ENCODE results near the gene SPSB2.
"Not testable (repeated sequence)": the region's sequence is repeated elsewhere in the genome, so short reads cannot be mapped to it uniquely, and the experiment has no call there.

SPSB2 gene

GRCh38 chr12:6887460-6887859, 14.4 kb upstream of the SPSB2 start:
- no peak for TF ChIP-seq CTCF (IDR thresholded peaks at IDR 0.05; ENCODE audit: low read depth, low read length)
- no peak for DNase-seq (ENCODE audit: extremely low read depth, low read depth)

GRCh38 chr12:6886206-6886999, 13.3 kb upstream of the SPSB2 start:
- not testable (repeated sequence) for DNase-seq (ENCODE audit: extremely low read depth, low read depth)

- no peak for DNase-seq (ENCODE audit: extremely low read depth, low read depth)
- no peak for TF ChIP-seq CTCF (IDR thresholded peaks at IDR 0.05; ENCODE audit: low read depth, low read length)
Measured at GRCh38 chr12:6884539-6884938, 11.4 kb upstream of the SPSB2 start.

GRCh38 chr12:6883683-6884082, 10.6 kb upstream of the SPSB2 start:
- no peak for DNase-seq (ENCODE audit: extremely low read depth, low read depth)
- TF ChIP-seq CTCF (IDR thresholded peaks at IDR 0.05; ENCODE audit: low read depth, low read length) = no peak

- TF ChIP-seq CTCF (IDR thresholded peaks at IDR 0.05; ENCODE audit: low read depth, low read length) = no peak
- DNase-seq (ENCODE audit: extremely low read depth, low read depth) = no peak
Measured at GRCh38 chr12:6883252-6883651, 10.1 kb upstream of the SPSB2 start.

- not testable (repeated sequence) for DNase-seq (ENCODE audit: extremely low read depth, low read depth)
Measured at GRCh38 chr12:6879824-6880223, 6.7 kb upstream of the SPSB2 start.

GRCh38 chr12:6874015-6874368, 889 bp upstream of the SPSB2 start:
- DNase-seq (ENCODE audit: extremely low read depth, low read depth) = not testable (repeated sequence)

GRCh38 chr12:6872073-6873048, 742 bp downstream of the SPSB2 start:
- TF ChIP-seq CTCF (IDR thresholded peaks at IDR 0.05; ENCODE audit: low read depth, low read length) = peak; percentile 98

More at GRCh38 chr12:6872073-6873048, 742 bp downstream of the SPSB2 start:
- DNase-seq (ENCODE audit: extremely low read depth, low read depth) = no peak
